Prostate gland (tissue), 2 donors: ENCODE results near the gene TNFSF10.

ENCODE experiments used
- CTCF ChIP-seq, 4 experiments: fragments of 200-600 bp in 2 of 4; fragments of 450-650 bp in 2 of 4; sonication (generic) in 2 of 4; IDR thresholded peaks; 1 replicate in 3 of 4; 2 replicates in 1 of 4; pipeline ENCODE4 v1.5.1; 2016 to 2019; ENCODE audit warnings: antibody characterized with exemption in 4 of 4, mild to moderate bottlenecking in 2 of 4, moderate library complexity in 2 of 4
- POLR2A ChIP-seq: fragments of 450-650 bp; IDR thresholded peaks from one replicate; pipeline ENCODE4 v1.6.1; 2016; ENCODE audit warnings: antibody characterized with exemption, mild to moderate bottlenecking

- TF ChIP-seq CTCF (IDR thresholded peaks at IDR 0.05) (no peak), POLR2A (no peak)
Measured at GRCh38 chr3:172506094-172506493, 17.1 kb downstream of the TNFSF10 start.
